Measurements from ENCODE around the gene OR51E1. TPM values are rescaled to one million over a fixed set of nuclear protein-coding genes. Genes with fewer than 3 reads are reported as not detected.
A peak's percentile ranks its signal among the peaks of the same experiment; 100 is the strongest.

Gene OR51E1
- total and polyA plus RNA-seq, 9 of the 15 experiments (the other 6 are each of a cell fraction or from before 2014, with no cell fraction given) = 0.03 to 0.04 TPM; not detected in 7

DNA sequence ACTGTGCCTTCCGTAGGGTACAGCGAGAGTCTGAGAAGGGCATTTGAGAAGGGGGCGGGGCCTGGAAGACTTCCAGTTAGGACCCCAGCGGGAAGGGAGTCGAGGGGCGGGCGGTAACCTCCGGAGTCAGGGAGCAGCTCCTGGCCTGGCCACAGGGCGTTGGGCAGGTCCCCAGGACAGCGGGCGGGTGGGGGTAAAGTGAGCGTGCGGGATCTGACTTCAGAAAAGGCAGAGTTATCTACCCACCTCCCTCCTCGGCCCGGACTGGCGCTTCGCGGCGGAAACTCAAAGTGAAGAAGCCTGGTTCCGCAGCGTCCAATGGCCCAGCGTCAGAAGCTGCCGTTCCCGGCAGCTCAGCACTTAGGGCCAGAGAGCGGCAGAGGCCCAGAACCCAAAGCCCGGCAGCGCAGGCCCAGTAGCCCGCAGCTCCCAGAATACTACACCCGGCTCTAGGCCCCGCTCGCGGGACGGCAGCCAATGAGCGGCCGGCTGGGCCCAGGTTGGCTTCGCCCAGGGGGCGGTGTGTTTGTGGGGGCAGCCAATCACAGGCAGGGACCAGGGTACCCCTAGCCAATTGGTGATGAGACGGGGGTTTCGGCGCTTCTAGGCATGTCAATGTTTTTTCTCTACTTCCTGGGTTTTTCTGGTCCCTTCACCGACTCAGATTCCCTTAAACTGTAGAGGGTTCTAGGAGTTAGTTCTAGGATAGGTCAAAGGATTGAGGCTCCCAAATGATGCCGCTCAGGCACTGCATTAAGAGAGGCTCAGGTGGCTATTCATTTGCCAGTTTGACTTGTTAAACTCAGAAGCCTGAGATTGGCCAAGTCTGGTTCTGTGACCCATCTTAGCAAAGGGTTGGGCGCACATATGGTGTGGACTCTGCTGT lies 35.8 kb upstream of the OR51E1 start, which contains the start of gene TRIM68 (continued):
- no peak for TF ChIP-seq TEAD2 (tag; IDR thresholded peaks at IDR 0.05)
- TF ChIP-seq MCM2 (IDR thresholded peaks at IDR 0.05; ENCODE audit: low read depth) = no peak
- 0 out of 2 replicates have a peak, but pooled peaks have one; percentile 44 for TF ChIP-seq KAT7 (CRISPR knock-in tag; IDR thresholded peaks at IDR 0.05; ENCODE audit: borderline replicate concordance)
- TF ChIP-seq ZFP30 (CRISPR knock-in tag; IDR thresholded peaks at IDR 0.05; ENCODE audit: borderline replicate concordance) = no peak
- TF ChIP-seq, protein P1, sequence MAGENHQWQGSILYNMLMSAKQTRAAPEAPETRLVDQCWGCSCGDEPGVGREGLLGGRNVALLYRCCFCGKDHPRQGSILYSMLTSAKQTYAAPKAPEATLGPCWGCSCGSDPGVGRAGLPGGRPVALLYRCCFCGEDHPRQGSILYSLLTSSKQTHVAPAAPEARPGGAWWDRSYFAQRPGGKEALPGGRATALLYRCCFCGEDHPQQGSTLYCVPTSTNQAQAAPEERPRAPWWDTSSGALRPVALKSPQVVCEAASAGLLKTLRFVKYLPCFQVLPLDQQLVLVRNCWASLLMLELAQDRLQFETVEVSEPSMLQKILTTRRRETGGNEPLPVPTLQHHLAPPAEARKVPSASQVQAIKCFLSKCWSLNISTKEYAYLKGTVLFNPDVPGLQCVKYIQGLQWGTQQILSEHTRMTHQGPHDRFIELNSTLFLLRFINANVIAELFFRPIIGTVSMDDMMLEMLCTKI (IDR thresholded peaks at IDR 0.05; ENCODE audit: partially characterized antibody) = no peak
- TF ChIP-seq CBX5 (IDR thresholded peaks at IDR 0.05; ENCODE audit: borderline replicate concordance, low read depth) = no peak
- no peak for TF ChIP-seq ZNF76 (CRISPR knock-in tag; IDR thresholded peaks at IDR 0.05; ENCODE audit: borderline replicate concordance)
- no peak for TF ChIP-seq TCF7L2 (IDR thresholded peaks at IDR 0.05; ENCODE audit: low read depth, low read length)
- no peak for TF ChIP-seq HDAC6 (IDR thresholded peaks at IDR 0.05; ENCODE audit: low read depth, low read length)
- TF ChIP-seq POLR2AphosphoS2 (IDR thresholded peaks at IDR 0.05; ENCODE audit: low read length) = no peak
- no peak for TF ChIP-seq TCF3 (CRISPR knock-in tag; IDR thresholded peaks at IDR 0.05)
- TF ChIP-seq EZH2 (IDR thresholded peaks at IDR 0.05; ENCODE audit: borderline replicate concordance, low read depth, low read length) = no peak
- no peak for TF ChIP-seq FOXK1 (CRISPR knock-in tag; IDR thresholded peaks at IDR 0.05; ENCODE audit: borderline replicate concordance)
- TF ChIP-seq, protein P2, sequence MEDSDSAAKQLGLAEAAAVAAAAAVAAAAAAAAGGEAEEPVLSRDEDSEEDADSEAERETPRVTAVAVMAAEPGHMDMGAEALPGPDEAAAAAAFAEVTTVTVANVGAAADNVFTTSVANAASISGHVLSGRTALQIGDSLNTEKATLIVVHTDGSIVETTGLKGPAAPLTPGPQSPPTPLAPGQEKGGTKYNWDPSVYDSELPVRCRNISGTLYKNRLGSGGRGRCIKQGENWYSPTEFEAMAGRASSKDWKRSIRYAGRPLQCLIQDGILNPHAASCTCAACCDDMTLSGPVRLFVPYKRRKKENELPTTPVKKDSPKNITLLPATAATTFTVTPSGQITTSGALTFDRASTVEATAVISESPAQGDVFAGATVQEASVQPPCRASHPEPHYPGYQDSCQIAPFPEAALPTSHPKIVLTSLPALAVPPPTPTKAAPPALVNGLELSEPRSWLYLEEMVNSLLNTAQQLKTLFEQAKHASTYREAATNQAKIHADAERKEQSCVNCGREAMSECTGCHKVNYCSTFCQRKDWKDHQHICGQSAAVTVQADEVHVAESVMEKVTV (CRISPR knock-in tag; IDR thresholded peaks at IDR 0.05) = no peak
- TF ChIP-seq, protein P3, sequence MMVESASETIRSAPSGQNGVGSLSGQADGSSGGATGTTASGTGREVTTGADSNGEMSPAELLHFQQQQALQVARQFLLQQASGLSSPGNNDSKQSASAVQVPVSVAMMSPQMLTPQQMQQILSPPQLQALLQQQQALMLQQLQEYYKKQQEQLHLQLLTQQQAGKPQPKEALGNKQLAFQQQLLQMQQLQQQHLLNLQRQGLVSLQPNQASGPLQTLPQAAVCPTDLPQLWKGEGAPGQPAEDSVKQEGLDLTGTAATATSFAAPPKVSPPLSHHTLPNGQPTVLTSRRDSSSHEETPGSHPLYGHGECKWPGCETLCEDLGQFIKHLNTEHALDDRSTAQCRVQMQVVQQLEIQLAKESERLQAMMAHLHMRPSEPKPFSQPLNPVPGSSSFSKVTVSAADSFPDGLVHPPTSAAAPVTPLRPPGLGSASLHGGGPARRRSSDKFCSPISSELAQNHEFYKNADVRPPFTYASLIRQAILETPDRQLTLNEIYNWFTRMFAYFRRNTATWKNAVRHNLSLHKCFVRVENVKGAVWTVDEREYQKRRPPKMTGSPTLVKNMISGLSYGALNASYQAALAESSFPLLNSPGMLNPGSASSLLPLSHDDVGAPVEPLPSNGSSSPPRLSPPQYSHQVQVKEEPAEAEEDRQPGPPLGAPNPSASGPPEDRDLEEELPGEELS (CRISPR knock-in tag; IDR thresholded peaks at IDR 0.05; ENCODE audit: borderline replicate concordance) = no peak
- no peak for TF ChIP-seq SNIP1 (IDR thresholded peaks at IDR 0.05; ENCODE audit: low read depth)
- TF ChIP-seq, protein P4, sequence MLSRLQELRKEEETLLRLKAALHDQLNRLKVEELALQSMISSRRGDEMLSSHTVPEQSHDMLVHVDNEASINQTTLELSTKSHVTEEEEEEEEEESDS (CRISPR knock-in tag; IDR thresholded peaks at IDR 0.05) = no peak

Measured in K562 (cell line).